HepG2 (cell line): ENCODE data around the gene FBLIM1. TPM values are rescaled to one million over a fixed set of nuclear protein-coding genes. Genes with fewer than 3 reads are reported as not detected.

Source experiments
- AGO2 ChIP-seq: fragments of 200-400 bp; formaldehyde crosslinking; optimal IDR thresholded peaks from 2 replicates; pipeline ENCODE3; 2017; ENCODE audit warnings: mild to moderate bottlenecking, low read depth, low read length, moderate library complexity
- ATF2 ChIP-seq: sonication (generic); formaldehyde crosslinking; IDR thresholded peaks from 2 replicates; pipeline ENCODE4 v1.4.0; 2020; ENCODE audit warnings: missing genetic modification reagents
- CEBPG ChIP-seq: IDR thresholded peaks from 2 replicates; pipeline ENCODE4 v1.6.1; 2016
- HNRNPLL ChIP-seq: fragments of 200-400 bp; formaldehyde crosslinking; IDR thresholded peaks from 2 replicates; pipeline ENCODE4 v1.6.1; 2017; ENCODE audit warnings: mild to moderate bottlenecking, low read depth, low read length; ENCODE audit not compliant: poor library complexity, severe bottlenecking
- NFYC ChIP-seq: IDR thresholded peaks from 2 replicates; pipeline ENCODE4 v1.6.1; 2016; ENCODE audit warnings: missing genetic modification reagents, missing compliant biosample characterization
- PREB ChIP-seq: sonication (generic); formaldehyde crosslinking; IDR thresholded peaks from 2 replicates; pipeline ENCODE4 v1.4.0; 2020; ENCODE audit warnings: missing genetic modification reagents
- SRF ChIP-seq: IDR thresholded peaks from 2 replicates; pipeline ENCODE4 v1.6.1; 2011; ENCODE audit warnings: mild to moderate bottlenecking, low read depth, low read length, moderate library complexity
- THRA ChIP-seq: sonication (generic); formaldehyde crosslinking; IDR thresholded peaks from 2 replicates; pipeline ENCODE4 v1.4.0; 2020; ENCODE audit warnings: missing genetic modification reagents, borderline replicate concordance
- ZFP91 ChIP-seq: sonication (generic); formaldehyde crosslinking; IDR thresholded peaks from 2 replicates; pipeline ENCODE4 v1.9.0; 2022; ENCODE audit warnings: missing genetic modification reagents, mild to moderate bottlenecking, borderline replicate concordance
- ZFYVE20 ChIP-seq: sonication (generic); formaldehyde crosslinking; IDR thresholded peaks from 2 replicates; pipeline ENCODE4 v1.8.0; 2023; ENCODE audit warnings: low read depth, mild to moderate bottlenecking, moderate library complexity, missing genetic modification reagents, borderline replicate concordance
- ZNF281 ChIP-seq: sonication (generic); formaldehyde crosslinking; IDR thresholded peaks from 2 replicates; pipeline ENCODE4 v1.4.0; 2020; ENCODE audit warnings: missing genetic modification reagents, borderline replicate concordance
- ZNF546 ChIP-seq: sonication (generic); formaldehyde crosslinking; conservative IDR thresholded peaks from 2 replicates; pipeline ENCODE4 v1.8.1; 2023; ENCODE audit warnings: mild to moderate bottlenecking, missing genetic modification reagents
- ZNF672 ChIP-seq: sonication (generic); formaldehyde crosslinking; IDR thresholded peaks from 2 replicates; pipeline ENCODE4 v1.8.1; 2022; ENCODE audit warnings: missing genetic modification reagents
- ZNF724P ChIP-seq: sonication (generic); formaldehyde crosslinking; IDR thresholded peaks from 2 replicates; pipeline ENCODE4 v1.8.0; 2022; ENCODE audit warnings: missing genetic modification reagents, borderline replicate concordance
- ZNF761 ChIP-seq: sonication (generic); formaldehyde crosslinking; conservative IDR thresholded peaks from 2 replicates; pipeline ENCODE4 v1.4.0; 2020; ENCODE audit warnings: mild to moderate bottlenecking, missing genetic modification reagents
- ZNF777 ChIP-seq: sonication (generic); formaldehyde crosslinking; IDR thresholded peaks from 2 replicates; pipeline ENCODE4 v1.4.0; 2020; ENCODE audit warnings: missing genetic modification reagents
- ZNF782 ChIP-seq: sonication (generic); formaldehyde crosslinking; IDR thresholded peaks from 2 replicates; pipeline ENCODE4 v1.4.0; 2020; ENCODE audit warnings: missing genetic modification reagents, mild to moderate bottlenecking, borderline replicate concordance
- ZNF816 ChIP-seq: sonication (generic); formaldehyde crosslinking; IDR thresholded peaks from 2 replicates; pipeline ENCODE4 v1.8.0; 2022; ENCODE audit warnings: missing genetic modification reagents, mild to moderate bottlenecking, borderline replicate concordance
- polyA plus RNA-seq, 8 experiments: library from polyadenylated mRNA; depleted of rRNA in 3 of 8; stranded (reverse) in 7 of 8; unstranded in 1 of 8; fragments of >200 nt; fragmentation: Illumina TruSeq in 4 of 8; extraction: Trizol in 4 of 8; gene quantifications; 2 replicates each; pipeline versions ENCODE4 v1.2.1 to v1.2.3, GENCODE V29; 2011 to 2016; ENCODE audit warnings: low read depth in 4 of 8, missing spikeins in 1 of 8, mixed read lengths in 1 of 8; ENCODE audit not compliant: insufficient read depth in 1 of 8
- total RNA-seq, 5 experiments: library from RNA; depleted of rRNA; stranded (reverse); fragments of >200 nt; fragmentation: Illumina TruSeq; extraction: Trizol; gene quantifications; 2 replicates each; pipeline ENCODE4 v1.2.3, GENCODE V29; 2016; ENCODE audit warnings: low read depth in 1 of 5

The FBLIM1 gene
- total and polyA plus RNA-seq, 2 of the 13 experiments (the other 11 are each of a cell fraction or from before 2014, with no cell fraction given) = 10.6 to 23.0 TPM

- TF ChIP-seq ZFP91 (CRISPR knock-in tag) = peak; percentile 51; the same call in 1 of the 2 replicates
- no peak for TF ChIP-seq CEBPG
- no peak for TF ChIP-seq ZNF724P
- no peak for TF ChIP-seq THRA (CRISPR knock-in tag)
- TF ChIP-seq HNRNPLL = peak; percentile 53
- TF ChIP-seq SRF = no peak
- no peak for TF ChIP-seq ATF2
- no peak for TF ChIP-seq ZNF546 (CRISPR knock-in tag)
- TF ChIP-seq ZNF777 = peak; percentile 94
- no peak for TF ChIP-seq NFYC (CRISPR knock-in tag)
- TF ChIP-seq ZNF672 (CRISPR knock-in tag) = no peak
- TF ChIP-seq AGO2 = peak; percentile 29
- TF ChIP-seq ZNF816 (CRISPR knock-in tag) = 0 out of 2 replicates have a peak, but pooled peaks have one; percentile 27
- no peak for TF ChIP-seq ZNF782 (CRISPR knock-in tag)
- no peak for TF ChIP-seq PREB (CRISPR knock-in tag)
- TF ChIP-seq ZNF761 (CRISPR knock-in tag) = no peak
- TF ChIP-seq ZNF281 (CRISPR knock-in tag) = no peak
- no peak for TF ChIP-seq ZFYVE20 (CRISPR knock-in tag)
These were observed 512 bp downstream of the FBLIM1 start (continued) for GRCh38 chr1:15758953-15759661.
